HG02798 (cell line): Measurements from ENCODE around the gene MED8.

Experiments
- ATAC-seq: cut with Tn5 transposase; IDR thresholded peaks from one replicate; pipeline ENCODE4 v1.9.1; 2021; ENCODE audit warnings: mild to moderate bottlenecking; ENCODE audit not compliant: unreplicated experiment, poor library complexity

The MED8 gene

DNA sequence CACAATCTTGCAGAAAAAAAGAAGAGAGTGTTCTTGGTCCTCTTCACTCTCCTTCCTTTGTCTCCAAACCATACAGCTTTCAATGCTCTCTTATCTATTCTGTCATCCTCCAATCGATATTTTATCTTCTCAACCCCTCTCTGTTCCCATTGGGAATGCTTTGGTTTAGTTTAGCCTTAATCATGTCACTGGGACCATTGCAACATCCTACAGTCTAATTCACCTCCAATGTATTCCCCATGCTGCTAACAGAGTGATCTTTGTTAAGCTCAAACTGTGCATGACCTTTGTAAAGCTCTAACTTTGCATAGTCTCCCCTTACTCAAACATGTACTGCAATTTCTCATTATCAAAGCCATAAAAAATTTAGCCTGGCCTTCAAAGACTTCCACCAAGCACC is 49.0 kb downstream of the MED8 start:
- ATAC-seq, result no peak

GRCh38 chr1:43339584-43340232 is 49.9 kb downstream of the MED8 start:
- ATAC-seq, result no peak

DNA sequence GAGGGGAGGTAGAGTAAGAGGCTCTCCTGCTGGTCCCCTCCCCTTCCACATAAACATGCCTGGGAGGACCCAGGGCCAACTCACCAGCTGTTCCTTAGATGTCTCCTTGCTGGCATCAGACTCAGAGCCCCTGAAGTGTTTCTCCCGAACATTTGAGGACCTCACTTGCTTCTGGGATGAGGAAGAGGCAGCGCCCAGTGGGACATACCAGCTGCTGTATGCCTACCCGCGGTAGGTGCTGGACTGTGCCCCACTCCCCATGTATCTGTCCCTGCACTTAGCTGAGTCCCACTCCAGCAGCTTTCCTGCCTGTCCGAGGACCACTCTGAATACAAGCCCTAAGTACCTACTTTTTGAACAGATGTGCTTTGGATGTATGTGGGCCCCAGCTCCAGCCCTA is 51.6 kb downstream of the MED8 start:
- no peak for ATAC-seq

DNA sequence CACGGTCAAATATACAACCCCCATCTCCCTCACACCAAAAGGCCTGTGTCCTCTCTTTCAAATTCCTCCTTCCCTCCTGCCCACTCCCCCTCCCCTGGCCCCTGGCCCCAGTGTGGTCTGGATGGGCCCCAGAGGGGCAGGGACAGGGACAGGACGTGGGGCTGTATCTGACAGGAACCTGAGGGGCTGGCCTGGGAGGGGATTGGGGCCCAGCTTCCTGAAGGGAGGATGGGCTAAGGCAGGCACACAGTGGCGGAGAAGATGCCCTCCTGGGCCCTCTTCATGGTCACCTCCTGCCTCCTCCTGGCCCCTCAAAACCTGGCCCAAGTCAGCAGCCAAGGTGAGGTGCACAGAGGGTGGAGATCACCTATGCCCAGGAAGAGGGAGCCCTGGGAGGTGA is 52.0 kb downstream of the MED8 start, which contains the start of gene MPL:
MPL (plus strand) TSS at position 231 of the 400 bp plus-strand sequence; CDS start at position 262, 31 bp downstream.
- ATAC-seq, result no peak

GRCh38 chr1:43334453-43335205 is 55.0 kb downstream of the MED8 start:
- ATAC-seq, result no peak
